OCI-LY3 (cell line): Measurements from ENCODE around the gene L3MBTL3.
"Not testable (repeated sequence)": the region's sequence is repeated elsewhere in the genome, so short reads cannot be mapped to it uniquely, and the experiment has no call there.

Source experiments
- H2AFZ ChIP-seq: fragments of 200-600, 300-600 bp; shearing (Covaris generic); 2 replicates; pipeline ENCODE4 v1.6.0; 2014; ENCODE audit warnings: antibody characterized with exemption, low read depth, low read length
- H3K27ac ChIP-seq: fragments of 200-600, 300-600 bp; sonication (generic); 2 replicates; pipeline ENCODE4 v1.5.1; 2014; ENCODE audit warnings: mild to moderate bottlenecking, low read length, moderate library complexity, mixed read lengths
- H3K27me3 ChIP-seq: fragments of 200-600, 300-600 bp; sonication (generic); 2 replicates; pipeline ENCODE4 v1.6.1; 2014; ENCODE audit warnings: low read depth, low read length, mixed read lengths
- H3K36me3 ChIP-seq: fragments of 200-600, 300-600 bp; sonication (generic); replicated peaks from 2 replicates; pipeline ENCODE3; 2014; ENCODE audit warnings: low read depth, low read length, mixed read lengths
- H3K4me1 ChIP-seq: fragments of 300-600, 200-600 bp; sonication (generic); 2 replicates; pipeline ENCODE4 v1.6.1; 2014; ENCODE audit warnings: low read length, mixed read lengths
- H3K4me2 ChIP-seq: fragments of 200-600, 300-600 bp; sonication (generic); 2 replicates; pipeline ENCODE4 v1.6.1; 2014; ENCODE audit warnings: low read length, mixed read lengths
- H3K4me3 ChIP-seq: fragments of 300-600, 200-600 bp; sonication (generic); 2 replicates; pipeline ENCODE4 v1.5.1; 2014; ENCODE audit warnings: antibody characterized with exemption, mild to moderate bottlenecking, low read length, moderate library complexity
- H3K79me2 ChIP-seq: fragments of 300-600, 200-600 bp; shearing (Covaris generic); 2 replicates; pipeline ENCODE4 v1.6.1; 2014; ENCODE audit warnings: mild to moderate bottlenecking, low read length, mixed read lengths
- H3K9ac ChIP-seq: fragments of 300-600, 200-600 bp; shearing (Covaris generic); 2 replicates; pipeline ENCODE4 v1.6.0; 2014; ENCODE audit warnings: mild to moderate bottlenecking, low read length, moderate library complexity
- H3K9me3 ChIP-seq: fragments of 200-600, 300-600 bp; shearing (Covaris generic); 2 replicates; pipeline ENCODE4 v1.6.1; 2014; ENCODE audit warnings: low read length, mixed read lengths; ENCODE audit not compliant: insufficient read depth
- H4K20me1 ChIP-seq: fragments of 200-600, 300-600 bp; sonication (generic); 2 replicates; pipeline ENCODE4 v1.6.1; 2016; ENCODE audit warnings: low read length, mixed read lengths; ENCODE audit not compliant: insufficient read depth
- EZH2phosphoT487 ChIP-seq: fragments of 200-600 bp; shearing (Covaris generic); IDR thresholded peaks from 2 replicates; pipeline ENCODE4 v1.6.1; 2018; ENCODE audit warnings: antibody characterized with exemption, mixed run types, low read depth
- TF ChIP-seq, protein P1 (sequence below): fragments of 200-600, 300-600 bp; sonication (generic); IDR thresholded peaks from 2 replicates; pipeline ENCODE4 v1.5.1; 2014; ENCODE audit warnings: antibody characterized with exemption, low read length, low read depth

L3MBTL3 gene

DNA sequence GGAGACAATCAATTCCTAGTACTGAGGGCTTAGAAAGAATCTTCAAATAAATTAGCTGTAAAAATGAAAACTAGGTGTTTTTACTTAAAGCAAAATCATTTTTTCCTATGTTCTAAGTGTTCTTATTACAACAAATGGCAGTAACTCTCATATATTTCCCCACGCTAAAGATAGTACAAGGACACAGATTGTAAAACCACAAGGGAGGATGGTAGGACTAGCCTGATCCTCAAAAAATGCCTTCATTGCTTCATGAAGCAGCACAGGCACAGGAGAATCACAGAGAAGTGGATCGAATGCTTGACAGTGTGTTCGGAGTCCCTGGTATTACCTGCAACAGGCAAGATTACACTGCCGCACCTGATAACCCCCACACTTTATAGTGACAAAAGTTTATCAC, 145.9 kb downstream of the L3MBTL3 start:
- H3K27ac ChIP-seq, result no peak overlapping the region
- H3K4me3 ChIP-seq, result no peak overlapping the region
- H3K9me3 ChIP-seq, result no peaks in the 10 kb centered on the region
- H3K4me1 ChIP-seq, result peaks cover 41% of the 10 kb centered on the region
- H3K9ac ChIP-seq, result no peak overlapping the region
- no peaks in the 10 kb centered on the region for H3K27me3 ChIP-seq
- H3K79me2 ChIP-seq, result no peaks in the 10 kb centered on the region
- no peak for TF ChIP-seq EZH2phosphoT487
- TF ChIP-seq, protein P1, sequence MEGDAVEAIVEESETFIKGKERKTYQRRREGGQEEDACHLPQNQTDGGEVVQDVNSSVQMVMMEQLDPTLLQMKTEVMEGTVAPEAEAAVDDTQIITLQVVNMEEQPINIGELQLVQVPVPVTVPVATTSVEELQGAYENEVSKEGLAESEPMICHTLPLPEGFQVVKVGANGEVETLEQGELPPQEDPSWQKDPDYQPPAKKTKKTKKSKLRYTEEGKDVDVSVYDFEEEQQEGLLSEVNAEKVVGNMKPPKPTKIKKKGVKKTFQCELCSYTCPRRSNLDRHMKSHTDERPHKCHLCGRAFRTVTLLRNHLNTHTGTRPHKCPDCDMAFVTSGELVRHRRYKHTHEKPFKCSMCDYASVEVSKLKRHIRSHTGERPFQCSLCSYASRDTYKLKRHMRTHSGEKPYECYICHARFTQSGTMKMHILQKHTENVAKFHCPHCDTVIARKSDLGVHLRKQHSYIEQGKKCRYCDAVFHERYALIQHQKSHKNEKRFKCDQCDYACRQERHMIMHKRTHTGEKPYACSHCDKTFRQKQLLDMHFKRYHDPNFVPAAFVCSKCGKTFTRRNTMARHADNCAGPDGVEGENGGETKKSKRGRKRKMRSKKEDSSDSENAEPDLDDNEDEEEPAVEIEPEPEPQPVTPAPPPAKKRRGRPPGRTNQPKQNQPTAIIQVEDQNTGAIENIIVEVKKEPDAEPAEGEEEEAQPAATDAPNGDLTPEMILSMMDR, result no peak
- H3K4me2 ChIP-seq, result no peak overlapping the region
- H3K36me3 ChIP-seq, result peaks cover 7% of the 10 kb centered on the region
- no peaks in the 10 kb centered on the region for H4K20me1 ChIP-seq
- no peak overlapping the region for H2AFZ ChIP-seq

DNA sequence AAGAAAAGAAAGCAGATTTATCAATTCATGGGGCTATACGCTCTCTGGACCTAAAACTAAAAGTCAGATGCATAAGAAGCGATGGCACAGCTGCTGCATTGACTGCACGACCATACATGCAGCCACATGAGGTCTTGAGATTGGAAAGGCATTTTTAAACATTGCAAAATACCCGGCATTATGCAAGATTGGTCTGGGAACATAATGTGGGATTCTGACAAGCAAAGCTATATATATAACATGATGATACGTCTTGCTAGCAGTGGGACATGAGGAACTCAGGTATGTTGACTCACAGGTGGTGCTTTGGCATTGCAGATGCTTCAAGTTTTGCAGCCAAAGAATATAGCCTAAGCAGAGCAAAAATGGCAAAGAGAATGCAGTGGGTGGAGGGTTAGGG, 149.3 kb downstream of the L3MBTL3 start:
- TF ChIP-seq, protein P1, result no peak
- TF ChIP-seq EZH2phosphoT487, result no peak
- no peaks in the 10 kb centered on the region for H3K27me3 ChIP-seq

DNA sequence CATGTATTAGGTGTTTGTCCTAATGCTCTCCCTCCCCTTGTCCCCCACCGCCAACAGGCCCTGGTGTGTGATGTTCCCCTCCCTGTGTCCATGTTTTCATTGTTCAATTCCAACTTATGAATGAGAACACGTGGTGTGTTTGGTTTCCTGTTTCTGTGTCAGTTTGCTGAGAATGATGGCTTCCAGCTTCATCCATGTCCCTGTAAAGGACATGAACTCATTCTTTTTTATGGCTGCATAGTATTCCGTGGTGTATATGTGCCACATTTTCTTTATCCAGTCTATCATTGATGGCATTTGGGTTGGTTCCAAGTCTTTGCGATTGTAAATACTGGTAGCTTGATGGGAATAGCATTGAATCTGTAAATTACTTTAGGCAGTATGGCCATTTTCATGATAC, 151.8 kb downstream of the L3MBTL3 start:
- H3K27me3 ChIP-seq, H3K36me3 ChIP-seq: not testable (repeated sequence)

More for the DNA sequence above, 149.3 kb downstream of the L3MBTL3 start:
- H3K9ac ChIP-seq, result no peak overlapping the region
- H2AFZ ChIP-seq, result no peak overlapping the region
- H3K36me3 ChIP-seq, result no peaks in the 10 kb centered on the region
- no peak overlapping the region for H3K27ac ChIP-seq
- no peaks in the 10 kb centered on the region for H4K20me1 ChIP-seq
- no peaks in the 10 kb centered on the region for H3K79me2 ChIP-seq
- no peak overlapping the region for H3K4me2 ChIP-seq
- H3K4me1 ChIP-seq, result peaks cover 11% of the 10 kb centered on the region
- H3K9me3 ChIP-seq, result no peaks in the 10 kb centered on the region
- H3K4me3 ChIP-seq, result no peak overlapping the region

DNA sequence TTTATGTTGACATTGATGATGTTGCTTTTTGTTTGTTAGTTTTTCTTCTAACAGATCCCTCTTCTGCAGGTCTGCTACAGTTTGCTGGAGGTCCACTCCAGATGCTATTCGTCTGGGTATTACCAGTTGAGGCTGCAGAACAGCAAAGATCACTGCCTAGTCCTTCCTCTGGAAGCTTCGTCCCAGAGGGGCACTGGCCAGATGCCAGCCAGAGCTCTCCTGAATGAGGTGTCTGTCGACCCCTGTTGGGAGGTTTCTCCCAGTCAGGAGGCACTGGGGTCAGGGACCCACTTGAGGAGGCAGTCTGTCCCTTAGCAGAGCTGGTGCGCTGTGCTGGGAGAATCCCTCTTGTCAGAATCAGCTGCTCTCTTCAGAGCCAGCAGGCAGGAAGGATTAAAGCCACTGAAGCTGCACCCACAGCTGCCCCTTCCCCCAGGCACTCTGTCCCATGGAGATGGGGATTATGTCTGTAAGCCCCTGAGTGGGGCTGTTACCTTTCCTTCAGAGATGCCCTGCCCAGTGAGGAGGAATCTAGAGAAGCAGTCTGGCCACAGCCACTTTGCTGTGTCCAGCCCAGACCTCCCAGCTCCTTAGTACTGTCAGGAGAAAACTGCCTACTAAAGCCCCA, 155.1 kb downstream of the L3MBTL3 start:
- H3K36me3 ChIP-seq, H3K79me2 ChIP-seq, H3K27me3 ChIP-seq, H3K9me3 ChIP-seq, H3K4me3 ChIP-seq, H3K9ac ChIP-seq, H3K4me2 ChIP-seq, H3K27ac ChIP-seq, H2AFZ ChIP-seq, H4K20me1 ChIP-seq, H3K4me1 ChIP-seq: not testable (repeated sequence)

More for the DNA sequence above, 151.8 kb downstream of the L3MBTL3 start:
- H2AFZ ChIP-seq, H3K9ac ChIP-seq, H3K79me2 ChIP-seq, H3K4me1 ChIP-seq, H3K4me2 ChIP-seq, H4K20me1 ChIP-seq, H3K4me3 ChIP-seq, H3K27ac ChIP-seq, H3K9me3 ChIP-seq: not testable (repeated sequence)

DNA sequence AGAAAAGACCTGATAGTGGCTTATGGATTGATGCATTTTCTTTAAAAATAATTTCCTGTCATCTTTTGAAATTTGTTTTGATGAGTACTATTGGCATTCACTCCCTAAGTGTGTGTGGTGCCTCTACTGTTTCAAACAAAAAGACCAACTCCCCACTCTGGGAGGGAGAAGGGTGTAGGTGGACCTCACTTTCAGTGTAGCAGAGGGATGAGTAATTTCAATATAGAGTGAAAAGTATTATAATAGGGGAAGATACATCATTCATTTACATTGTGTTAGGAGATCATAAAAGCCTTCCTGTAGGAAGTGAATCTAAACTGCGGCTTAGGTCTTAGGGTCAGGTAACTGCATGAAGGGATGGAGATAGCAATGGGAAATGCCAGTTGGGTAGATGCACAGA, 158.0 kb downstream of the L3MBTL3 start:
- H2AFZ ChIP-seq, result no peak overlapping the region
- H4K20me1 ChIP-seq, result no peaks in the 10 kb centered on the region
- H3K79me2 ChIP-seq, result no peaks in the 10 kb centered on the region
- H3K4me3 ChIP-seq, result no peak overlapping the region
- H3K9ac ChIP-seq, result no peak overlapping the region
- TF ChIP-seq EZH2phosphoT487, result no peak
- TF ChIP-seq, protein P1, result no peak
- H3K4me2 ChIP-seq, result no peak overlapping the region
- no peaks in the 10 kb centered on the region for H3K4me1 ChIP-seq
- no peaks in the 10 kb centered on the region for H3K27me3 ChIP-seq
- H3K9me3 ChIP-seq, result no peaks in the 10 kb centered on the region
- H3K36me3 ChIP-seq, result no peaks in the 10 kb centered on the region
- no peak overlapping the region for H3K27ac ChIP-seq
